ENCODE measurements around the gene KATNAL1. TPM values are rescaled to one million over a fixed set of nuclear protein-coding genes. Genes with fewer than 3 reads are reported as not detected.

Gene KATNAL1
- total and polyA plus RNA-seq, 2 experiments from 2014 or later = 2.1 to 9.8 TPM

GRCh38 chr13:30301827-30302226 is 5.5 kb downstream of the KATNAL1 start:
- no peak for DNase-seq (ENCODE audit: low spot score)
- Histone ChIP-seq H3K9me2 (replicated peaks; ENCODE audit: insufficient read depth) (no peaks in the 10 kb centered on the region), H3K4me1 (ENCODE audit: insufficient read depth) (no peaks in the 10 kb centered on the region), H3K27me3 (no peaks in the 10 kb centered on the region), H4K20me1 (ENCODE audit: insufficient read depth, poor library complexity, severe bottlenecking) (no peaks in the 10 kb centered on the region), H3K9me3 (ENCODE audit: low read depth) (no peaks in the 10 kb centered on the region), H3K36me3 (replicated peaks; ENCODE audit: insufficient read depth, low read depth) (no peaks in the 10 kb centered on the region), H3K4me3 (no peak overlapping the region), H3K4me2 (no peak overlapping the region), H3K79me2 (peaks cover 94% of the 10 kb centered on the region), H2AFZ (no peak overlapping the region), H3K27ac (no peak overlapping the region)
- 96% methylated on average over 5 of the region's 5 CpGs for WGBS (ENCODE audit: low lambda C conversion rate, missing lambda C conversion rate)
- TF ChIP-seq CTCF (IDR thresholded peaks at IDR 0.05; ENCODE audit: poor library complexity) (no peak), EZH2phosphoT487 (IDR thresholded peaks at IDR 0.05; ENCODE audit: low read depth, severe bottlenecking, unreplicated experiment) (no peak)

GRCh38 chr13:30300596-30300995 is 6.8 kb downstream of the KATNAL1 start:
- WGBS (ENCODE audit: low lambda C conversion rate, missing lambda C conversion rate) = 74% methylated on average over 1 of the region's 1 CpG
- Histone ChIP-seq H3K4me1 (ENCODE audit: insufficient read depth) (no peaks in the 10 kb centered on the region), H3K36me3 (replicated peaks; ENCODE audit: insufficient read depth, low read depth) (no peaks in the 10 kb centered on the region), H4K20me1 (ENCODE audit: insufficient read depth, poor library complexity, severe bottlenecking) (no peaks in the 10 kb centered on the region), H3K4me2 (no peak overlapping the region), H3K79me2 (peaks cover 93% of the 10 kb centered on the region), H3K4me3 (no peak overlapping the region), H3K27me3 (no peaks in the 10 kb centered on the region), H3K9me2 (replicated peaks; ENCODE audit: insufficient read depth) (no peaks in the 10 kb centered on the region), H3K9me3 (ENCODE audit: low read depth) (no peaks in the 10 kb centered on the region), H2AFZ (no peak overlapping the region), H3K27ac (no peak overlapping the region)
- no peak for DNase-seq (ENCODE audit: low spot score)
- no peak for TF ChIP-seq EZH2phosphoT487 (IDR thresholded peaks at IDR 0.05; ENCODE audit: low read depth, severe bottlenecking, unreplicated experiment)
- TF ChIP-seq CTCF (IDR thresholded peaks at IDR 0.05; ENCODE audit: poor library complexity) = no peak
- no peak for TF ChIP-seq EZH2 (IDR thresholded peaks at IDR 0.05; ENCODE audit: borderline replicate concordance)

GRCh38 chr13:30299786-30300185 is 7.6 kb downstream of the KATNAL1 start:
- TF ChIP-seq EZH2 (IDR thresholded peaks at IDR 0.05; ENCODE audit: borderline replicate concordance) = no peak
- TF ChIP-seq CTCF (IDR thresholded peaks at IDR 0.05; ENCODE audit: poor library complexity) = no peak
- no peak for TF ChIP-seq EZH2phosphoT487 (IDR thresholded peaks at IDR 0.05; ENCODE audit: low read depth, severe bottlenecking, unreplicated experiment)
- Histone ChIP-seq H3K9me2 (replicated peaks; ENCODE audit: insufficient read depth) (no peaks in the 10 kb centered on the region), H3K27me3 (no peaks in the 10 kb centered on the region), H3K4me3 (no peak overlapping the region), H3K79me2 (peaks cover 87% of the 10 kb centered on the region), H3K9me3 (ENCODE audit: low read depth) (no peaks in the 10 kb centered on the region), H3K4me1 (ENCODE audit: insufficient read depth) (no peaks in the 10 kb centered on the region), H3K27ac (no peak overlapping the region), H4K20me1 (ENCODE audit: insufficient read depth, poor library complexity, severe bottlenecking) (no peaks in the 10 kb centered on the region), H3K4me2 (no peak overlapping the region), H3K36me3 (replicated peaks; ENCODE audit: insufficient read depth, low read depth) (no peaks in the 10 kb centered on the region), H2AFZ (no peak overlapping the region)
- no peak for DNase-seq (ENCODE audit: low spot score)

- H4K20me1 ChIP-seq (ENCODE audit: insufficient read depth, poor library complexity, severe bottlenecking) = no peaks in the 10 kb centered on the region
- H3K9me2 ChIP-seq (replicated peaks; ENCODE audit: insufficient read depth) = no peaks in the 10 kb centered on the region
- H3K36me3 ChIP-seq (replicated peaks; ENCODE audit: insufficient read depth, low read depth) = no peaks in the 10 kb centered on the region
- H3K27ac ChIP-seq = no peak overlapping the region
- H3K79me2 ChIP-seq = peaks cover 64% of the 10 kb centered on the region
- 100% methylated on average over 2 of the region's 2 CpGs for WGBS (ENCODE audit: low lambda C conversion rate, missing lambda C conversion rate)
- no peak overlapping the region for H3K4me3 ChIP-seq
- no peak overlapping the region for H3K4me2 ChIP-seq
- no peak overlapping the region for H2AFZ ChIP-seq
- H3K9me3 ChIP-seq (ENCODE audit: low read depth) = no peaks in the 10 kb centered on the region
- no peaks in the 10 kb centered on the region for H3K4me1 ChIP-seq (ENCODE audit: insufficient read depth)
- DNase-seq (ENCODE audit: low spot score) = no peak
- no peak for TF ChIP-seq EZH2phosphoT487 (IDR thresholded peaks at IDR 0.05; ENCODE audit: low read depth, severe bottlenecking, unreplicated experiment)
- TF ChIP-seq CTCF (IDR thresholded peaks at IDR 0.05; ENCODE audit: poor library complexity) = no peak
- no peak for TF ChIP-seq EZH2 (IDR thresholded peaks at IDR 0.05; ENCODE audit: borderline replicate concordance)
- no peaks in the 10 kb centered on the region for H3K27me3 ChIP-seq
Observed at GRCh38 chr13:30295116-30295515, 12.2 kb downstream of the KATNAL1 start.
